T-helper 1 cell treated with Interleukin-12 subunit alpha and Interleukin-12 subunit beta and Interleukin-4 antibody, amounts not matched to agents 30 ng/mL and 1 ng/mL, for 36 hours (primary cell): ENCODE data around the gene FAM83D. TPM values are rescaled to one million over a fixed set of nuclear protein-coding genes. Genes with fewer than 3 reads are reported as not detected.

Experiments
- intact Hi-C: fragments of 100-400 bp; cut with micrococcal nuclease; formaldehyde crosslinking; loops from one replicate; pipeline ENCODE4 v1.15.1; 2024
- total RNA-seq: library from RNA; stranded (reverse); gene quantifications from 2 replicates; pipeline ENCODE4 v1.2.3, GENCODE V29; 2022

The FAM83D gene
- total RNA-seq, 1 donor from 2014 or later, result 13.1 TPM

GRCh38 chr20:38932457-38933120 is 6.4 kb downstream of the FAM83D start:
- intact Hi-C loops, result no loop called here

DNA sequence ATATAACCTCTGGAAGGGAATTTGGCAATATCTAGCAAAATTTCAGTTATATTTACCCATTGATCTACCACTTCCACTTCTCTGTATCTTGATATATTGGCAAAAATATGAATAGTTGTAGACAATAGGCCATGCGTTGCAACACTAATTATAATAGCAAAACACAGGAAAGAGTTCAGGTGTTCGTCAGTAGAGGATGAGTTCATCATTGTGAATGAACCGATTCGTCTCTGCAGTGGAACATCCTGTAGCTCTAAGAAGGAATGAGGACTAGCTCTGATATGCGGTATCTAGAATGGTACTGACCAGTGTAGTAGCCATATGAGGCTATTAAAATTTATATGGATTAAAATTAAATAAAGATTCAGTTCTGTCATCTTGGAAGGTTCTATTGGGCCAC is 8.3 kb downstream of the FAM83D start:
- intact Hi-C loops, result no loop called here

DNA sequence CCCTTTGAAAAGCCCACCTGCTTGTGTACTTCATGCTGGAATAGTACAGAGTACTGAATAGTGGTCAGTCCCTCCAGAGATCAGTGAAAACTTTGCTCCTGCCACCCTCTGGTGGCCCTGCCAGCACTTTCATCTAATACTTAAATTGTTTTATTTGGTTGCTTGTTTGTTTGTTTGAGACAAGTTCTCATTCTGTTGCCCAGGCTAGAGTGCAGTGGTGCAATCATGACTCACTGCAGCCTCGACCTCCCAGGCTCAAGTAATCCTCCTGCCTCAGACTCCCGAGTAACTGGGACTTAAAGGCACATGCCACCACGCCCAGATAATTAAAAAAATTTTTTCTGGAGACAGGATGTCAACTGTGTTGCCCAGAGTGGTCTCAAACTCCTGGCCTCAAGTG is 9.1 kb downstream of the FAM83D start:
- intact Hi-C loops, result no loop called here

- intact Hi-C loops, result no loop called here
Measured at GRCh38 chr20:38935967-38936407, 9.8 kb downstream of the FAM83D start.

DNA sequence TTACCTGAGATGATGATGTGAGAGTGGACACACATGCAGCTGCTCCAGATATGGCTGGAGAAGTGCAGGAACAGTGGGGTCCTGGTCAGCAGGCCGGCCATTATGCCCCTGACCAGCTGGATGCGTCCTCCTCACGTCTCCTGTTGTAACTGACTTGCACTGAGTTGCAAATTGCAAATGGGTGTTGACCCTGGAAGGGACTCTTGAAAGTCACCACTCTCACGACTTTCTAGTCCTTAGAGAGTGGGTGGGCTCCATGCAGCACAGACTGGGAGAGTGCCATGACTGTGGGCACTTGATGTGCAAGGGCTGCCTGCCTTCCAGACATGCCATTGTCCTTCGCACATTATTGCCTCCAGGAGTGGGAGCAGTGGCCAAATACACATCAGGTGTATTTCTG is 10.8 kb downstream of the FAM83D start:
- intact Hi-C loops, result no loop called here

- intact Hi-C loops, result no loop called here
Measured at GRCh38 chr20:38937978-38938473, 11.8 kb downstream of the FAM83D start.

GRCh38 chr20:38939686-38940085 is 13.5 kb downstream of the FAM83D start:
- intact Hi-C loops, result no loop called here

DNA sequence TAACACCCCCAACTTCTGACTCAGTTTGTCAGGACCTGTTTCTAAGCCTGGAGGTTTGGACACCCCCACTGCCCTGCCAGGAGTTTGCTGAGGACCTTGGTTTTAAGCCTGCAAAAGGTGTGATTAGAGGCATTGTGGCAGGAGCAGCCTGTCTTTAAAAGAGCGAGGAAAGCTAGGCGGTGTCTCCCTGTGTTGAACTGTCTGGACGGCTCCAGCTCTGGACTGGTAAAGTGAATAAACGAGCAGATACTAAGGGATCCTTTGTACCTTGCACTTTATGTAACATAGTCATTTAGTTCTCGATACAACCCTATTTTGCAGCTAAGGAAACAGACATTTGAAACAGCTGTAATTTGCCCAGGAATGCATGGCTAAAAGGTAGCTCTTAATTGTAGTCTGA is 14.4 kb downstream of the FAM83D start:
- intact Hi-C loops, result no loop called here

DNA sequence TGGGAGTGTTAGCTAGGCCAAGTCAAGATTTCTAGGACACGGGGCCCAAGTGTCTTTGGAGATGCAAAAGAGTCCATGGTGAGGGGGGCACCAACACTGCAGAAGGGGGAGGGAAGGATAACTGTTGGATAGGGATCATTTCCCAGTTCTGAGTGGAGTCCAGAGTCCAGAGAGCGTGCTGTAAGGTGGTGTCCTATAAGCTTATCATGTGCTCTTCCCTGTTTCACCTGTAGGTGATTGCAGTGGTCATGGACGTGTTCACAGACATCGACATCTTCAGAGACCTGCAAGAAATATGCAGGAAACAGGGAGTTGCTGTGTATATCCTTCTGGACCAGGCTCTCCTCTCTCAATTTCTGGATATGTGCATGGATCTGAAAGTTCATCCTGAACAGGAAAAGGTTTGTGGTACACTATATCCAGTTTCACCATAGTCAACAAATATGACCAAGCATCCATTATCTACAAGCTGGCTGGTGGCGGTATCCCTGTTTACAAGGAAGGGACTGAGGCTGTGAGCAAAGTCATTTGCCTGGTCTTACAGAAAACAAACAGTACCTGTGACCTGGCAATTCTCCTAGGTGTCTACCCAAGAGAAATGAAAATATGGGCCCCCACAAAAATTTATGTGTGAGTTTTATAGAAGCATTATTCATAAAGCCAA is 15.6 kb downstream of the FAM83D start:
- intact Hi-C loops, result no loop called here

- intact Hi-C loops, result no loop called here
Measured at GRCh38 chr20:38945012-38945411, 18.8 kb downstream of the FAM83D start.

DNA sequence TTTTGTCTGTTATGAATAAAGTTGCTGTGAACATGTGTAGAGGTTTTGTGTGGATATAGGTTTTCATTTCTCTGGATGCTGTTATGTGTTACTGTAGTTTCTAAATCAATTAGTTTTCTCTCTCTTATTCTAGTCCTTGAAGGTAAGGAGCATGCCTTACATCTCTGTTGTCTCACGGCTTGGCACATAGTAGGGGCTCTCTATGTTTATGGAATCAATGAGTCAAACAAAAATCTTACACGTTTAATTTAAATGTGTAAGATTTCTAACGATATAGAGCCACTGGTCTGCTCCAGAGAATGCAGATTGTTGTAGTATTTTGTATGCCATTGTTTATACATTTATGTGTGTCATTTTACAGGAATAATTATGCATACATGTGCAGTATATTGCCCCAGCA is 20.6 kb downstream of the FAM83D start:
- intact Hi-C loops, result no loop called here

- intact Hi-C loops, result no loop called here
Measured at GRCh38 chr20:38947931-38948362, 21.7 kb downstream of the FAM83D start.

DNA sequence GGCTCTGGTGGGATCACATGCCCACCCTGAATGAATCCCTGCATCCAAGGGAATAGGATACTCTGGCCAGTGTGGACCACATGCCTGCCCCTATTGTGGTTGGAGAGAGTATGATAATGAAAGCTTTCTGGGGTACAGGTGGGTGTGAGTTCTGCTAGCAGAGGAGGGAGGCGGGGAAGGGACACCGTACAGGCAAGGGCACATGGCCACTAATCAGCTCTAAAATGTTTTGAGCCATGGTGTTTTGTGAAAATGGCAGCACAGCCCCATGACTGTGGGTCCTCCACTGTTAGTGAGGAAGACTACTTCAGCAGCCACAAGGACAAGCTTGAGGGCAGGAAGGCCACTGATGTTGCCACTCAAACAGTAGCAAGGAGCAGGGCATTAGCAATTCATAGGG is 24.0 kb downstream of the FAM83D start:
- intact Hi-C loops, result no loop called here

DNA sequence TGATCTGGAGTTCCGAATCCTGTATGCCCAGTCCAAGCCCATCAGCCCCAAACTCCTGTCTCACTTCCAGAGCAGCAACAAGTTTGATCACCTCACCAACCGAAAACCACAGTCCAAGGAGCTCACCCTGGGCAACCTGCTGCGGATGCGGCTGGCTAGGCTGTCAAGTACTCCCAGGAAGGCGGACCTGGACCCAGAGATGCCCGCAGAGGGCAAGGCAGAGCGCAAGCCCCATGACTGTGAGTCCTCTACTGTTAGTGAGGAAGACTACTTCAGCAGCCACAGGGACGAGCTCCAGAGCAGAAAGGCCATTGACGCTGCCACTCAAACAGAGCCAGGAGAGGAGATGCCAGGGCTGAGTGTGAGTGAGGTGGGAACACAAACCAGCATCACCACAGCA is 25.4 kb downstream of the FAM83D start:
- intact Hi-C loops, result no loop called here

GRCh38 chr20:38952153-38952552 is 25.9 kb downstream of the FAM83D start:
- intact Hi-C loops, result no loop called here

DNA sequence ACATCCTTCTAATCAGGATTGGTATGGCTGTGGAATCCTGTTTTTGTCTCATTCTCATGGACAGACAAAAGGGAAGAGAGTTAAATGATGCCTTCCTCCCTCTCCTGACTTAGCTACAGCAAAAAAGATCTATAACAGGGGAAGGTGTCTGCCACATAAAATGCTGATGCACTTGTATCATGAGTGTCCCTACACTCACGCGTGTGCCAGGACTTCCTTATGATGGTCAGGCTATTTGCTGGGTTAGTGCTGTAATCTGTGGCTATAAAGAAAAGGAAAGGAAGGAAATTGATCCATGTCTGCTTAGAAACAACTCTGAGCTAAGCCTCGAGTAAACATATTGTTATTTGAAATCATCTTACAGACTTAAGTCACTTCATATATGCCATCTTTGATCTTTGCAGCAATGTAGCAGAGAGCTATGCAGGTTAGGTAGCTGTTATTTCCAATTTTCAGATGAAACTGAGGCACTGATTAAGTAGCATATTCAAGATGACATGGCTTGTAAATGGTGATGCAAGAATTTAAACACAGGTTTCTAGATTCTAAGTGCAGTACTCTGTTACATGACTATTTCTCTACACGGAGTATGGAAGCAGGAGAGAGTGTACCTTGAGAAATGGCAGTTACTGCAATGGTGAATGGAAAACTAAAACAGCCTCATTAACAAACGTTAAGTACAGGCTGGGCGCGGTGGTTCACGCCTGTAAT is 27.6 kb downstream of the FAM83D start:
- intact Hi-C loops, result no loop called here

DNA sequence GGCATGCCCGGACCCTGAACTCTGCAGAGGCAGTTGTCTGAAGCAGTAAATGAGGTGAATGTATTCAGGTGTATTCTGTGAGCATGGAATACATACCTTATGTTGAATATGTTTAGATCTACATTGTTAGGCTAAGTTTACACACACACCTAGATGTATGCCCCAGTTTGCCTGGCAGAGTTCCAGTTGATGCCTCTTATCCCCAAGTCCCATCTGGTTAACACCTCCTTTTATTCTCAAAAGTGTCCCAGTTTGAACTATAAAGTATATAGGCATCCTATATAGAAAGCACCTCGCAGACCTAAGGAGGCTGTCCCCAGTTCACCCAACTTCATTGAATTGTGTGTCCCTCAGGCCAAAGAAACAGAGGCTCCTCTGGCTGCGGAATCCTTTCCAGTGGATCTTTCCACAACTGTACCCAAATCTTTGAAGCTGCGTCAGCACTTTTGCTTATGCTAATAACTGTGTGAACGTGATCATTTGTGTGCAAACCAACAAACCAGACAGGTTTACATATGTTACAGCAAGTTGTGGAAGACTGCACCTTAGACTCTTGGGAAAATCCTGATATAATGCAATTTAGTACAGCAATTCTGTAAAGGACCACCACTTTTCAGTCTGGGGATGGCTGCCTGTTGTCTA is 31.1 kb downstream of the FAM83D start:
- intact Hi-C loops, result no loop called here

DNA sequence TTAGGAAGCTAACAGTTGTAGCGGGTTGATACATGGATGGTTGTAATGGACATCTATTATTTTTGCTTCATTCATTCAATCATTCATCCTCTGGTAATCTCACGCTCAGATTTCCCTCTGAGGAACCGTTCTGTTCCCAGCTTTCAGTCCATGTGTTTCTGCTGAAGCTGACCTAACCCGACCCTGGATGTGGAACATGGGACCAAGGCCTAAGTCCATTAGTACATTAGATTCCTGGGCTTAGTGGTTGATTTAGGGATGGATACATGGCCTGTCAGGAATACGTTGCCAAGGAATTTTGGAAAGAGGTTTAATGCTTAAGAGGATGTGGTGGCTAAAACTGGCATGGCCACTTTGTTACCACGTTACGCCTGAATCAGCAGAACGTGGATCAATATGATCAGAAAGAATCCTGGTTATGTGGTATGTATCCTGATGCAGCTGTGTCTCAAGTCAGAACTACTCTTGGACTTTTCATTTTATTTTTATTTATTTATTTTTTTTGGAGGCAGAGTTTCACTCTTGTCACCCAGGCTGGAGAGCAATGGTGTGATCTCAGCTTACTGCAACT is 31.8 kb downstream of the FAM83D start:
- intact Hi-C loops, result no loop called here

- intact Hi-C loops, result loop anchor here (5.0 kb wide), 1 partner anchor 88 kb away; no protein-coding TSS in a partner anchor
Measured at GRCh38 chr20:38960187-38960687, 34.0 kb downstream of the FAM83D start.

GRCh38 chr20:38961530-38962043 is 35.4 kb downstream of the FAM83D start:
- intact Hi-C loops, result loop anchor here (1.0 to 5.0 kb wide), 9 partner anchors 35 to 489 kb away; partner anchors contain the start of genes ACTR5, FAM83D, PPP1R16B and RALGAPB
